Gastrocnemius medialis (tissue), 4 donors: ENCODE results near the gene AMBRA1.

ENCODE experiments used
- CTCF ChIP-seq, 5 experiments: fragments of 450-650 bp in 3 of 5; fragments of 200-600 bp in 2 of 5; sonication (generic) in 2 of 5; IDR thresholded peaks in 4 of 5; conservative IDR thresholded peaks in 1 of 5; 1 replicate in 4 of 5; 2 replicates in 1 of 5; pipeline ENCODE4 v1.5.1; 2016 to 2019; ENCODE audit warnings: antibody characterized with exemption in 5 of 5, mild to moderate bottlenecking in 3 of 5, moderate library complexity in 3 of 5
- POLR2A ChIP-seq, 2 donors: fragments of 450-650 bp; IDR thresholded peaks; one replicate each; pipeline ENCODE4 v1.6.1; 2017; ENCODE audit warnings: antibody characterized with exemption in 2 of 2, mild to moderate bottlenecking in 2 of 2, moderate library complexity in 2 of 2

- no peak for TF ChIP-seq POLR2A (IDR thresholded peaks at IDR 0.05)
- no peak for TF ChIP-seq CTCF (IDR thresholded peaks at IDR 0.05 in 4 of 5, conservative IDR thresholded peaks at IDR 0.05 in 1 of 5)
Measured at GRCh38 chr11:46540807-46541206, 53.0 kb downstream of the AMBRA1 start.
